Mesodermal cell (in vitro differentiated cells): ENCODE data around the gene NAGS. TPM values are rescaled to one million over a fixed set of nuclear protein-coding genes. Genes with fewer than 3 reads are reported as not detected.
"Not testable (repeated sequence)": the region's sequence is repeated elsewhere in the genome, so short reads cannot be mapped to it uniquely, and the experiment has no call there.

Source experiments
- H3K27ac ChIP-seq: 2 replicates; pipeline ENCODE4 v1.7.0; 2013; ENCODE audit warnings: mild to moderate bottlenecking, low read depth, low read length, moderate library complexity; ENCODE audit not compliant: severe bottlenecking
- H3K36me3 ChIP-seq: 2 replicates; pipeline ENCODE4 v1.7.1; 2013; ENCODE audit warnings: mild to moderate bottlenecking, low read length, moderate library complexity; ENCODE audit not compliant: control insufficient read depth, insufficient read depth
- H3K4me1 ChIP-seq: one replicate; pipeline ENCODE4 v1.7.1; 2013; ENCODE audit warnings: mild to moderate bottlenecking, low read length; ENCODE audit not compliant: insufficient read depth, control insufficient read depth, poor library complexity, severe bottlenecking
- H3K4me3 ChIP-seq: 2 replicates; pipeline ENCODE4 v1.7.0; 2013; ENCODE audit warnings: low read length, control low read depth, mild to moderate bottlenecking; ENCODE audit not compliant: insufficient read depth, poor library complexity, severe bottlenecking; ENCODE audit errors: extremely low read depth
- H3K9me3 ChIP-seq: 2 replicates; pipeline ENCODE4 v1.7.1; 2013; ENCODE audit warnings: mild to moderate bottlenecking, low read length, moderate library complexity; ENCODE audit not compliant: control insufficient read depth
- WGBS, 2 experiments: methylation state at CpG; one replicate each; pipeline ENCODE4 v1.1.5; 2013; ENCODE audit warnings: missing lambda C conversion rate in 2 of 2; ENCODE audit not compliant: insufficient coverage in 2 of 2; 5-methylcytosine and 5-hydroxymethylcytosine counted together
- polyA plus RNA-seq, 2 experiments: library from polyadenylated mRNA; stranded (reverse); fragments of 50-300 nt; gene quantifications; one replicate each; pipeline ENCODE4 v1.2.3, GENCODE V29; 2013

Gene NAGS
- 1.4 TPM for polyA plus RNA-seq (2013, experiment 1 of 2)
- polyA plus RNA-seq (2013, experiment 2 of 2): 1.2 TPM

DNA sequence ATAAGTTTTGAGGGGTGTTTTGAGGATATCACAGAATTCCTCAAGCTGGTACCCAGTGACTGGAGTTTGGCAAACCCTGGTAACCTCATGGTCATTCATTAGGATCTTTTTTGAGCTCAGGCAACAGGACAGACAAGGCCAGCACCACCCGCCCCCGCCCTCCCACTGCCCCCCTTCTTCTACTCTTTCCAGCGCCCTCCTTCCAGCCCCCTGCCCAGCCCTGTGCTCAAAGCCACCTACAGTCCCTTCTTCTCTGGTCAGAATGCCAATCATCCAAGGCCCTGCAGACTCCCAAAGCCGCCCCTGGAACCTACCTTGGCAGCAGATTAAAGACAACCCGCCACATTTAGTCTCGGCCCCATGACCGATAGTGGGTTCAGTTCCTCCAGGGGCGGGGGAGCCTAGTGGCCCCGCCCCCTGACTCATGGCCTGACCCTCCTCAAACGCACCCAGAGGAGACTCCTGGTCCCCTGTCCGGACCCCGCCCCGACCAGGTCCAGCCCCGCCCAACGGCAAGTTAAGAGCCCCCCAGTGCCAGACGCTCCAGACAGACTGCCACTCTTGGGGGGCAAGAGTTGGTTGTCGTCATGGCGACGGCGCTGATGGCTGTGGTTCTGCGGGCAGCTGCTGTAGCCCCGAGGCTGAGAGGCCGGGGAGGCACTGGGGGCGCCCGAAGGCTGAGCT lies at the start of gene NAGS:
Gene NAGS (plus strand): TSS at position 546 of the 684 bp plus-strand sequence. CDS start 42 bp downstream, at position 588.
- no peaks in the 10 kb centered on the region for H3K36me3 ChIP-seq
- no peaks in the 10 kb centered on the region for H3K9me3 ChIP-seq
- no peak within 1 kb of the TSS for H3K27ac ChIP-seq
- 2 to 6% methylated on average over 14 to 21 of the region's 25 CpGs for WGBS, 2 experiments
- peaks cover 13% of the 10 kb centered on the region for H3K4me1 ChIP-seq
- peak within 1 kb of the TSS; percentile 28 for H3K4me3 ChIP-seq

- H3K36me3 ChIP-seq: no peaks in the 10 kb centered on the region
- WGBS, 2 experiments: 93 to 94% methylated on average over 4 to 5 of the region's 8 CpGs
- no peak overlapping the region for H3K4me3 ChIP-seq
- H3K4me1 ChIP-seq: no peaks in the 10 kb centered on the region
- H3K27ac ChIP-seq: no peak overlapping the region
- H3K9me3 ChIP-seq: no peaks in the 10 kb centered on the region
These were observed 48.2 kb upstream of the NAGS start for GRCh38 chr17:43956222-43956621.

- Histone ChIP-seq H3K36me3 (no peaks in the 10 kb centered on the region), H3K4me3 (no peak overlapping the region), H3K9me3 (no peaks in the 10 kb centered on the region), H3K27ac (no peak overlapping the region), H3K4me1 (no peaks in the 10 kb centered on the region)
- WGBS, 2 experiments: 60 to 68% methylated on average over 1 to 2 of the region's 2 CpGs
These were observed 45.6 kb upstream of the NAGS start for GRCh38 chr17:43958748-43959352.

DNA sequence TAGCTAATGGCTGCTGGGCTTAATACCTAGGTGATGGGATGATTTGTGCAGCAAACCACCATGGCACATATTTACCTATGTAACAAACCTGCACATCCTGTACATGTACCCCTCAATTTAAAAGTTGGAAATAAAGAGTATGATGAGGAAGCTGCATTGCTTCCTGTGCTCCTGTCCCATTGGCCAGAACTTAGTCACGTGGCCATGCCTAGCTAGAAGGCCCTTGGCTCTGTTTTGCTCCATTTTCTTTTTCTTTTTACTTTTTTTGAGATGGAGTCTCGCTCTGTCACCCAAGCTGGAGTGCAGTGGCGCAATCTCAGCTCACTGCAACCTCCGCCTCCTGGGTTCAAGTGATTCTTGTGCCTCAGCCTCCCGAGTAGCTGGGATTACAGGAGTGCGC lies 43.1 kb upstream of the NAGS start:
- not testable (repeated sequence) for H3K9me3 ChIP-seq, H3K36me3 ChIP-seq, H3K27ac ChIP-seq, H3K4me1 ChIP-seq, H3K4me3 ChIP-seq
- 88 to 93% methylated on average over 6 of the region's 6 CpGs for WGBS, 2 experiments

DNA sequence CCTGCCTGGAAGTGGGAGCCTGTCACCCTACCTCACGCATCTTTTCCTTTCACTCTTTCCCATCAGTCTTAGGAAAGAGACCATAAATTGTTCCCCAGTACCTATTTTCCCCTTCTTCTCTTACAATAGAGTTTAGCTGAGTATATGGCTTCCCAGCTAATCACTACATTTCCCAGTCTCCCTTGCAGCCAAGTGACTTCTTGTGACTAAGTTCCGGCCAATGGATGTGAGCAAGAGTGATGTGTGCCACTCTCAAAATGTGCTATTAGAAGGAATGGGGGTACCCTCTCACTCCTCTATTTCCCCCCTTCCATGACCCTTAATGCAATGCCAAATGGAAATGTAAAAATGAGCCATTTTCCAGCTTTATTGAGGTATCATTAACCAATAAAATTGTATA lies 42.5 kb upstream of the NAGS start:
- Histone ChIP-seq H3K4me1 (no peaks in the 10 kb centered on the region), H3K27ac (no peak overlapping the region), H3K9me3 (no peaks in the 10 kb centered on the region), H3K36me3 (no peaks in the 10 kb centered on the region), H3K4me3 (no peak overlapping the region)
- 80 to 100% methylated on average over 1 of the region's 2 CpGs for WGBS, 2 experiments

- H3K4me1 ChIP-seq: no peaks in the 10 kb centered on the region
- H3K4me3 ChIP-seq: no peak overlapping the region
- no peaks in the 10 kb centered on the region for H3K36me3 ChIP-seq
- H3K9me3 ChIP-seq: no peaks in the 10 kb centered on the region
- H3K27ac ChIP-seq: no peak overlapping the region
- 73 to 77% methylated on average over 7 of the region's 7 CpGs for WGBS, 2 experiments
These were observed 41.9 kb upstream of the NAGS start for GRCh38 chr17:43962479-43962878.

- Histone ChIP-seq H3K27ac (no peak overlapping the region), H3K4me1 (no peaks in the 10 kb centered on the region), H3K36me3 (no peaks in the 10 kb centered on the region), H3K9me3 (no peaks in the 10 kb centered on the region), H3K4me3 (no peak overlapping the region)
- WGBS, 2 experiments: 80 to 96% methylated on average over 1 to 3 of the region's 3 CpGs
These were observed 38.1 kb upstream of the NAGS start for GRCh38 chr17:43966276-43966675.

GRCh38 chr17:43967251-43967875 lies 37.1 kb upstream of the NAGS start:
- WGBS, 2 experiments: 84 to 93% methylated on average over 3 to 6 of the region's 9 CpGs
- Histone ChIP-seq H3K36me3 (no peaks in the 10 kb centered on the region), H3K27ac (no peak overlapping the region), H3K9me3 (no peaks in the 10 kb centered on the region), H3K4me3 (no peak overlapping the region), H3K4me1 (no peaks in the 10 kb centered on the region)

DNA sequence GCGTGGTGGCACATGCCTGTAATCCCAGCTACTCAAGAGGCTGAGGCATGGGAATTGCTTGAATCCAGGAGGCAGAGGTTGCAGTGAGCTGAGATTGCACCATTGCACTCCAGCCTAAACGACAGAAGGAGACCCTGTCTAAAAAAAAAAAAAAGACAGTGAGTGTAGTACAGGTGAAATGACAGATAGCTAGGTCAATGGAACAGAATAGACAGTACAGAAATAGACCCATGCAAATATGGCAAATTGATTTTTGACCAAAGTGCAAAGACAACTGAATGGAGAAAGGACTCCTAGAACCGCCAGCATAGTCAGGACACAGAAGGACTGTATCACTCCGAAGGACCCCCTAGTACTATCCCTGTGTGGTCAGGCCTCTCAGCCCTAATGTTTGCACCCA lies 34.1 kb upstream of the NAGS start:
- Histone ChIP-seq H3K4me1 (no peaks in the 10 kb centered on the region), H3K36me3 (no peaks in the 10 kb centered on the region), H3K9me3 (no peaks in the 10 kb centered on the region), H3K4me3 (no peak overlapping the region), H3K27ac (no peak overlapping the region)
- WGBS, 2 experiments: 84 to 92% methylated on average over 2 to 3 of the region's 4 CpGs

GRCh38 chr17:43971436-43971835 lies 33.0 kb upstream of the NAGS start:
- H3K4me3 ChIP-seq, H3K4me1 ChIP-seq, H3K36me3 ChIP-seq, H3K27ac ChIP-seq, H3K9me3 ChIP-seq: not testable (repeated sequence)
- no CpG with 5 or more reads among the region's 2 CpGs for WGBS, 2 experiments
